ENCODE results near the gene CCNL2. TPM values are rescaled to one million over a fixed set of nuclear protein-coding genes. Genes with fewer than 3 reads are reported as not detected.

CCNL2 gene
- total and polyA plus RNA-seq, 2 experiments from 2014 or later: 230 to 301 TPM

- Histone ChIP-seq H3K9me3 (ENCODE audit: low read depth) (no peaks in the 10 kb centered on the region), H3K4me1 (ENCODE audit: low read depth) (peaks cover 50% of the 10 kb centered on the region), H3K27ac (peak overlapping the region; percentile 79), H3K36me3 (no peaks in the 10 kb centered on the region), H3K4me3 (no peak overlapping the region), H3K27me3 (peaks cover 2% of the 10 kb centered on the region)
- TF ChIP-seq, protein P1, sequence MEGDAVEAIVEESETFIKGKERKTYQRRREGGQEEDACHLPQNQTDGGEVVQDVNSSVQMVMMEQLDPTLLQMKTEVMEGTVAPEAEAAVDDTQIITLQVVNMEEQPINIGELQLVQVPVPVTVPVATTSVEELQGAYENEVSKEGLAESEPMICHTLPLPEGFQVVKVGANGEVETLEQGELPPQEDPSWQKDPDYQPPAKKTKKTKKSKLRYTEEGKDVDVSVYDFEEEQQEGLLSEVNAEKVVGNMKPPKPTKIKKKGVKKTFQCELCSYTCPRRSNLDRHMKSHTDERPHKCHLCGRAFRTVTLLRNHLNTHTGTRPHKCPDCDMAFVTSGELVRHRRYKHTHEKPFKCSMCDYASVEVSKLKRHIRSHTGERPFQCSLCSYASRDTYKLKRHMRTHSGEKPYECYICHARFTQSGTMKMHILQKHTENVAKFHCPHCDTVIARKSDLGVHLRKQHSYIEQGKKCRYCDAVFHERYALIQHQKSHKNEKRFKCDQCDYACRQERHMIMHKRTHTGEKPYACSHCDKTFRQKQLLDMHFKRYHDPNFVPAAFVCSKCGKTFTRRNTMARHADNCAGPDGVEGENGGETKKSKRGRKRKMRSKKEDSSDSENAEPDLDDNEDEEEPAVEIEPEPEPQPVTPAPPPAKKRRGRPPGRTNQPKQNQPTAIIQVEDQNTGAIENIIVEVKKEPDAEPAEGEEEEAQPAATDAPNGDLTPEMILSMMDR (IDR thresholded peaks at IDR 0.05; ENCODE audit: low read depth, low read length): no peak
- DNase-seq (ENCODE audit: low read depth in 1 of 2, low spot score in 1 of 2): peak; percentile 32 to 56
These were observed 34.0 kb upstream of the CCNL2 start for GRCh38 chr1:1432951-1433803.

- Histone ChIP-seq H3K36me3 (no peaks in the 10 kb centered on the region), H3K4me1 (ENCODE audit: low read depth) (peaks cover 50% of the 10 kb centered on the region), H3K27ac (peak overlapping the region; percentile 79), H3K9me3 (ENCODE audit: low read depth) (no peaks in the 10 kb centered on the region), H3K4me3 (no peak overlapping the region), H3K27me3 (peaks cover 2% of the 10 kb centered on the region)
- DNase-seq (ENCODE audit: low read depth in 1 of 2, low spot score in 1 of 2): no peak
- TF ChIP-seq, protein P1 (IDR thresholded peaks at IDR 0.05; ENCODE audit: low read depth, low read length): no peak
These were observed 33.3 kb upstream of the CCNL2 start for GRCh38 chr1:1432274-1432950.

- DNase-seq (ENCODE audit: low read depth in 1 of 2, low spot score in 1 of 2): peak; percentile 53 to 63
- Histone ChIP-seq H3K27me3 (peaks cover 2% of the 10 kb centered on the region), H3K4me1 (ENCODE audit: low read depth) (peaks cover 50% of the 10 kb centered on the region), H3K9me3 (ENCODE audit: low read depth) (no peaks in the 10 kb centered on the region), H3K4me3 (no peak overlapping the region), H3K36me3 (no peaks in the 10 kb centered on the region), H3K27ac (peak overlapping the region; percentile 79)
- TF ChIP-seq, protein P1 (IDR thresholded peaks at IDR 0.05; ENCODE audit: low read depth, low read length): no peak
These were observed 32.7 kb upstream of the CCNL2 start for GRCh38 chr1:1431845-1432273.

- H3K4me3 ChIP-seq: no peak overlapping the region
- H3K9me3 ChIP-seq (ENCODE audit: low read depth): no peaks in the 10 kb centered on the region
- no peaks in the 10 kb centered on the region for H3K36me3 ChIP-seq
- DNase-seq (ENCODE audit: low read depth in 1 of 2, low spot score in 1 of 2): no peak
- peak overlapping the region; percentile 79 for H3K27ac ChIP-seq
- TF ChIP-seq, protein P1 (IDR thresholded peaks at IDR 0.05; ENCODE audit: low read depth, low read length): no peak
- peaks cover 2% of the 10 kb centered on the region for H3K27me3 ChIP-seq
- peaks cover 50% of the 10 kb centered on the region for H3K4me1 ChIP-seq (ENCODE audit: low read depth)
These were observed 32.1 kb upstream of the CCNL2 start for GRCh38 chr1:1430992-1431844.

Measured in cardiac muscle cell (in vitro differentiated cells and primary cell).